ENCODE data around the gene FAM76B. TPM values are rescaled to one million over a fixed set of nuclear protein-coding genes. Genes with fewer than 3 reads are reported as not detected.
A peak's percentile ranks its signal among the peaks of the same experiment; 100 is the strongest.

Gene FAM76B
- total RNA-seq, 4 donors from 2014 or later = 13.4 to 52.1 (median 26.8) TPM

DNA sequence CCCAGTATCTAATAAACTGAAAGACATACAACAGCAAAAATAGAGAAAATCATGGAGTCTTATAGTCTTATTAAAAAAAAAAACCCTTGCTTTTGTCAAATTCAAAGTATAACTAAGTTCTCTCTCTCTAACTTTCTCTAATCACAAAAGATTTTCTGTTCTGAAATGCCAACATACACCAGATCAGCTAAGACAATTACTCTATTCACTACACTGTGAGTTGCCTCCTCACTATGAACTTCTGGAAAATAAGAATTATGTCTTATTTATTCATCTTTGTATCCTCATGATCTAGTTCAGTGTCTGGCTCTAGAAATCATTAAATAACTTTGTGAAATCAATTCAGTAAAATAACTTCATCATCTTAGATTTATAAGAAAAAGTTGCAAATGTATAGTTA is 12.7 kb downstream of the FAM76B start:
- DNase-seq (ENCODE audit: low spot score in 2 of 2) = no peak
- TF ChIP-seq, protein P1, sequence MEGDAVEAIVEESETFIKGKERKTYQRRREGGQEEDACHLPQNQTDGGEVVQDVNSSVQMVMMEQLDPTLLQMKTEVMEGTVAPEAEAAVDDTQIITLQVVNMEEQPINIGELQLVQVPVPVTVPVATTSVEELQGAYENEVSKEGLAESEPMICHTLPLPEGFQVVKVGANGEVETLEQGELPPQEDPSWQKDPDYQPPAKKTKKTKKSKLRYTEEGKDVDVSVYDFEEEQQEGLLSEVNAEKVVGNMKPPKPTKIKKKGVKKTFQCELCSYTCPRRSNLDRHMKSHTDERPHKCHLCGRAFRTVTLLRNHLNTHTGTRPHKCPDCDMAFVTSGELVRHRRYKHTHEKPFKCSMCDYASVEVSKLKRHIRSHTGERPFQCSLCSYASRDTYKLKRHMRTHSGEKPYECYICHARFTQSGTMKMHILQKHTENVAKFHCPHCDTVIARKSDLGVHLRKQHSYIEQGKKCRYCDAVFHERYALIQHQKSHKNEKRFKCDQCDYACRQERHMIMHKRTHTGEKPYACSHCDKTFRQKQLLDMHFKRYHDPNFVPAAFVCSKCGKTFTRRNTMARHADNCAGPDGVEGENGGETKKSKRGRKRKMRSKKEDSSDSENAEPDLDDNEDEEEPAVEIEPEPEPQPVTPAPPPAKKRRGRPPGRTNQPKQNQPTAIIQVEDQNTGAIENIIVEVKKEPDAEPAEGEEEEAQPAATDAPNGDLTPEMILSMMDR (IDR thresholded peaks at IDR 0.05) = no peak
- no peak for TF ChIP-seq POLR2A (IDR thresholded peaks at IDR 0.05)
- no peak overlapping the region for H3K4me3 ChIP-seq (ENCODE audit: low read depth, poor library complexity, severe bottlenecking)
- intact Hi-C loops (cut with DNase I; ENCODE audit: low total_unique reads) = no loop called here

DNA sequence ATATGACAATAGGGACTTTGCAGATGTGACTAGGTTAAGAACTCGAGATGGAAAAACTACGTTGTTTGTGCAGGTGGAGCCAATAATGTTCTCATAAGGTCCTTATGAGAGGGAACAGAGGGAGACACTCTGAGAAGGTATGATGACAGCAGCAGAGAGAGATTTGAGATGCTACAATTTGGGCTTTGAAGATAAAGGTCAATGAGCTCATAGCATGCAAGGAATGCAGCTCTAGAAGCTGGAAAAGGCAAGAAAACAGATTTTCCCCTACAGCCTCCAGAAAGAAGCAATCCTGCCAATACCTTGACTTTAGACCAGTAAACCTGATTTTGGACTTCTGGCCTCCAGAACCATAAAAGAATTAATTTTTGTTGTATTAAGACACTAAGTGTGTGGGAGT is 21.1 kb downstream of the FAM76B start:
- DNase-seq (ENCODE audit: low spot score in 2 of 2) = no peak
- H3K4me3 ChIP-seq (ENCODE audit: low read depth, poor library complexity, severe bottlenecking) = no peak overlapping the region
- 61 to 66% methylated on average over 2 of the region's 2 CpGs for WGBS, 2 donors
- intact Hi-C loops (cut with DNase I; ENCODE audit: low total_unique reads) = no loop called here
- TF ChIP-seq POLR2A (IDR thresholded peaks at IDR 0.05) = no peak
- TF ChIP-seq, protein P1 (IDR thresholded peaks at IDR 0.05) = no peak

DNA sequence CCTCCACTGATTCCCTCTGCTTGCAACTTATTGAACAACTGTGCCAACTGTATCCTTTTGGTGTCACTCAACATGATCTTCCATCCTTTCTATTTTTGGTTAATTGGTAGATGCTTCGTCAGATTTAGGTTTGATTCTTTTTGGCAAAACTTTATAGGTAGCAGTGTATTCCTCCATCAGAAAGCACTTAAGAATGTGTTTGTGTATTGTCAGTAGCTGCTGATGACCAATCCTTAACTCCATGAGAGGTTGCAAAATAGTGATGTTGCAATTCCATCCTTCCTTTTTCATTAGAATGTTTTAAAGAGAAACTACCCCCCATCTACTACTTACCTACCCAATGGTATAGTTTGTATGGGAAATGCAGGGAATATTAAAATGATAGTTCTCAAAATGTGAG is 22.1 kb downstream of the FAM76B start:
- WGBS, 2 donors = 52 to 63% methylated on average over 1 of the region's 1 CpG
- no peak for DNase-seq (ENCODE audit: low spot score in 2 of 2)
- TF ChIP-seq POLR2A (IDR thresholded peaks at IDR 0.05) = no peak
- TF ChIP-seq, protein P1 (IDR thresholded peaks at IDR 0.05) = no peak
- intact Hi-C loops (cut with DNase I; ENCODE audit: low total_unique reads) = no loop called here
- H3K4me3 ChIP-seq (ENCODE audit: low read depth, poor library complexity, severe bottlenecking) = no peak overlapping the region

DNA sequence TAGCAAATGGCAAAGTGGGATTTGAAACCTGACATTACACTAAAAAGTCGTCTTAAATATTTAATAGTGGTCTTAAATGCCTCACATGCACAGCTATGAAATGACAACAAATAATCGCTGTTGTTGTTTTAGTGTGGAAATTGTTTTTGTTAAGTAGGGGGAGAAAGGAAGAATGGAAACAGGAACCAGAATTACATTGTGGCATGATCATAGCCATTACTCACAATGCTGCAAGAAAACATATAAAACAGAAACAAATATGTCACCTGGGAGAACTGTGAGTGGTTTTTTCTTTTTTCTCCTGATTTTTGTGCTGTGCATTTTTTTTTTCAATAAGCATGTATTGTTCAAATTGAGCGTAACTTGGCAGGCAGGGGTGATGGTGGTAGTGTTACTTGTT is 22.9 kb downstream of the FAM76B start:
- 88 to 90% methylated on average over 3 of the region's 3 CpGs for WGBS, 2 donors

DNA sequence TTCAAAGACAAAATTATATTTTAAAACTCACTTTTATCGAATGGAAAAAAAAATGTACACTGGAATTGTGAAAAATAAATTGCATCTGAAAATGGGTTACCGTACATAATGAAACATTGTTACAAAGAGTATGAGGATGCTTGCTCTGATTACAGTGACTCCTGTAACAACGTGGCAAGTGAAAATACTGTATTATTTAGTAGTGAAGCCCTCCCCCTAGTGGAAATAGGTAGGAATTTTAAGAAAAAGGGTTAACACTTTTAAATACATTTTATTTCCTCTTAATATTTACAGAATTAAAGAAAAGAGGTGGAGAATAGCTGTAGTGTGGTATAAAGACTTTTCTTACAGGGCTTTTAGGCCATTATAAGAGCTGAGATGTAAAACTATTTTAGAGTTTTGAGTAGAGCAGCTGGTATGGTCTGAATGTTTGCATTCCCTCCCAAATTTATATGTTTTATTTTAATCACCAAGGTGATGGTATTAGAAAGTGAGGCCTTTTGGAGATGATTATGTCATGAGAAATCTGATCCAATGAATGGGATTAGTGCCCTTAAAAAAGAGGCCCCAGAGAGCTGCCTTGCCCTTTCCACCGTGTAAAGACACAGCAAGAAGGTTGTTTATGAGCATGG is 25.2 kb downstream of the FAM76B start:
- intact Hi-C loops (cut with DNase I; ENCODE audit: low total_unique reads) = loop anchor here (2.0 kb wide), 1 partner anchor 612 kb away; no protein-coding TSS in a partner anchor
- H3K4me3 ChIP-seq (ENCODE audit: low read depth, poor library complexity, severe bottlenecking) = no peak overlapping the region
- no peak for DNase-seq (ENCODE audit: low spot score in 2 of 2)
- TF ChIP-seq, protein P1 (IDR thresholded peaks at IDR 0.05) = peak in 1 of 3 donors; percentile 37
- no peak for TF ChIP-seq POLR2A (IDR thresholded peaks at IDR 0.05)
- WGBS, 2 donors = 14 to 19% methylated on average over 4 of the region's 4 CpGs

More for the DNA sequence above, 22.9 kb downstream of the FAM76B start:
- H3K4me3 ChIP-seq (ENCODE audit: low read depth, poor library complexity, severe bottlenecking) = no peak overlapping the region
- no peak for DNase-seq (ENCODE audit: low spot score in 2 of 2)
- no peak for TF ChIP-seq POLR2A (IDR thresholded peaks at IDR 0.05)
- TF ChIP-seq, protein P1 (IDR thresholded peaks at IDR 0.05) = no peak
- intact Hi-C loops (cut with DNase I; ENCODE audit: low total_unique reads) = no loop called here

DNA sequence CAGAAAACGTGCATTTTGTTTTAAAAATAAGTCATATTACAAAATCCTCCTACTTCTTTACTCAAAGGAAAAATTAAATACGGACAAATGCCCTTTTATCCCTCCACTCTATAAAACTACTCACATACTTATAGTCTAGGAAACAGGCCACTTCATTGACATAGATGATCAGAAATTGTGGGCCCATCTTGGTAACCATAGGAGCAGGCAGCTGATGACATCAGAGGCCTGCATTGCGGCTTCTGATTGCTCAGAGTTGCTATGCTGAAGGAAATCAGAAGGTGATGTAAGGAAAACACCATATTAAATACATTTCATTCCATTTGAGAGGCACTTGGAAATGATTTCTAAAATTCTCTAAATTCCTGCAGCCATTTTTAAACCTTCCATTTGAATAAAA is 27.0 kb downstream of the FAM76B start:
- no peak for TF ChIP-seq POLR2A (IDR thresholded peaks at IDR 0.05)
- TF ChIP-seq, protein P1 (IDR thresholded peaks at IDR 0.05) = no peak
- 94% methylated on average over 3 of the region's 3 CpGs for WGBS, 2 donors
- no peak overlapping the region for H3K4me3 ChIP-seq (ENCODE audit: low read depth, poor library complexity, severe bottlenecking)
- DNase-seq (ENCODE audit: low spot score in 2 of 2) = no peak
- intact Hi-C loops (cut with DNase I; ENCODE audit: low total_unique reads) = no loop called here
